Activated T-cell treated with anti-CD3 and anti-CD28 coated beads, Interleukin-2, amount 50 U/mL, for 1 hour (primary cell): ENCODE data around the gene PDE10A.

Experiments
- DNase-seq: peaks from one replicate; pipeline ENCODE4 v3.0.0-alpha.2; 2020

Gene PDE10A

DNA sequence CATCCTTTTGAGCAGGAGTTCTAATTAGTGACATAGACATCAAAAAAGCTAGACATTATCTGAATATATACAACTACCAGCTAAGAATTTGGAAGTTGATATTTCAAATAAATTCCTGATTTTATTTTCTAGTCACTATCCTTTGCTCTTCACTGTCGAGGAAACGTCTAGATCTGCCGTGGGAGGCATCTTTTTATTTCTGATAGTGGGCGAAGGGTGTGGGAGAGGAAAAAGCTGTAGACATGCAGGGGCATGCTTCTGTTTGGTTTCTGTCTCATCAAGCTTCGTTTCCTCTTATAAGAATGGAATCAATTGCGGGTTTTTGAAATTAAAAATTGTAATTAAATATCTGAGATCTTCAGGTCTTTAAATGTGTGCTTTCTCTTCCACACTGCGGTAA lies 337.4 kb downstream of the PDE10A start:
- DNase-seq: no peak

GRCh38 chr6:165321555-165322145 lies 341.4 kb downstream of the PDE10A start:
- DNase-seq: no peak

GRCh38 chr6:165321150-165321549 lies 341.9 kb downstream of the PDE10A start:
- no peak for DNase-seq

GRCh38 chr6:165317723-165318122 lies 345.3 kb downstream of the PDE10A start:
- DNase-seq: no peak

GRCh38 chr6:165308926-165309731 lies 353.9 kb downstream of the PDE10A start, which contains the start of gene C6orf118:
C6orf118 (minus strand) TSS chr6:165309605; CDS start chr6:165309586, 19 bp downstream.
- no peak for DNase-seq

DNA sequence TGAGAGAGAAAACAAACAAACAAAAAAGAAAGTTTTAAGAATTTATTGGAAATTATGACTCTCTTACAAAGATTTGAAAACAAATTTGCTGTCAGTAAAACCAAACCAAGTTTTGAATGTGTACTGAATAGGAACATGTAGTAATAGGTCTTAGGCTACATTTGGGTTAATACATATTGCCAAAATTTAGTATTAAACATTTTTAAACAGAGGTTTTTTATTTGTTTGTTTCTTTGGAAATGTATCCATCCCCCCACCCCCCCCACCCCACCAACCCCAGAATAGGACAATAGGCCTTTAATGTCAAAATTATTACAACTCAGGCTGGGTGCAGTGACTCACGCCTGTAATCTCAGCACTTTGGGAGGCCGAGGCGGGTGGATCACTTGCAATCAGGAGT lies 356.1 kb downstream of the PDE10A start:
- no peak for DNase-seq

GRCh38 chr6:165301372-165302246 lies 361.4 kb downstream of the PDE10A start:
- DNase-seq: no peak

DNA sequence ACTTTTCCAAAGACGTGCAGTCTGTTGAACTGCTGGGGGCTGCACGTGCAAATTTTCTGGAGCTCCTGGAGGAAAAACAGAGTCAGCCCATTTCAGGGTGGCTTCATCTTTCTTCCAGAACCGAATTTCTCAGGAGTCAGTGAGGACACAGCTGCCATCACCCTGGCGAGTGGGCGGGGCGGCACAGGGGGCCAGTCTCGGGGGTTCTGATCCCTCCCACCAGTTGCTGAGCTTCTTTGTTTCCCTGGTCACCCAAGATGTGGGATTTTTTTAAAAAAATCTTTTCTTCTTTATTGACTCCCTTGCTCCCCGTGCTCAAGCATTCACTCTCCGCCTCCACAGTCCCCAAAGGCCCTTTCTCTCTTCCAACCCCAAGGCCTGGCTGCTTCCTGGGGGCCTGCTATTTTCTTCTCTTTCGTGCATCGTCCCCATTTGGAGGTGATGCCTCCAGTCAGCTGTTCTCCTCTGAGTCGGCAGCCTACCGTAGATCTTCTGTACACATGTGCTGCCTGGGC lies 362.6 kb downstream of the PDE10A start:
- no peak for DNase-seq

GRCh38 chr6:165298875-165299274 lies 364.2 kb downstream of the PDE10A start:
- no peak for DNase-seq

DNA sequence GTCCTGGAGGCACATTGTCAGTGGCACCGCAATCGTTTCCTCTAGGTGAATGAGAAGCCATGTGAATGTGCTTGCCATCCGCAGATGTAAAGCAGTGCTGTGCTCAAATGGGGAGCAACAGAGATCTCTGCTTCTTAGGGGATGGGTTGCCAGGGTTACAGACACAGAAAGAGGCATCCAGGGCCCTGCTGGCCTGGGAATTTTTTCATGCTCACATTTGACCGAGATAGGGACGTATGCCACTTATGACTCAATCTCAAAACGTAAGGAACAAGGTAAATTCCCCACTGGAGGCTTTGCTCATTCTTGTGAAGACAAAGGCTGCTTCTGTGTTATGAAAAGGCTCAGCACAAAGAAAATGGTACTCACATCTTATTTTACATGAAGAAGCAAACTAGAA lies 364.6 kb downstream of the PDE10A start:
- DNase-seq: no peak

GRCh38 chr6:165292657-165293056 lies 370.4 kb downstream of the PDE10A start:
- no peak for DNase-seq
